ENCODE data around the gene ZNF570.

ZNF570 gene

GRCh38 chr19:37519890-37520289 lies 50.7 kb downstream of the ZNF570 start:
- H3K9ac ChIP-seq (ENCODE audit: low read length): no peak overlapping the region
- H3K4me2 ChIP-seq (ENCODE audit: low read depth, low read length, poor library complexity, severe bottlenecking): no peak overlapping the region
- no peak overlapping the region for H2AFZ ChIP-seq (ENCODE audit: low read depth, low read length, severe bottlenecking)
- H3K36me3 ChIP-seq (ENCODE audit: low read length): no peaks in the 10 kb centered on the region
- H4K20me1 ChIP-seq (ENCODE audit: low read depth, low read length): no peaks in the 10 kb centered on the region
- H3K9me3 ChIP-seq (ENCODE audit: insufficient read depth, low read length): no peaks in the 10 kb centered on the region; the same call in 1 of the 2 replicates
- H3K79me2 ChIP-seq (ENCODE audit: insufficient read depth, low read length): no peaks in the 10 kb centered on the region
- no peaks in the 10 kb centered on the region for H3K27me3 ChIP-seq (ENCODE audit: low read length)
- no peaks in the 10 kb centered on the region for H3F3A ChIP-seq (ENCODE audit: insufficient read depth)
- TF ChIP-seq EZH2phosphoT487 (conservative IDR thresholded peaks at IDR 0.05; ENCODE audit: low read length): no peak
- TF ChIP-seq, protein P1, sequence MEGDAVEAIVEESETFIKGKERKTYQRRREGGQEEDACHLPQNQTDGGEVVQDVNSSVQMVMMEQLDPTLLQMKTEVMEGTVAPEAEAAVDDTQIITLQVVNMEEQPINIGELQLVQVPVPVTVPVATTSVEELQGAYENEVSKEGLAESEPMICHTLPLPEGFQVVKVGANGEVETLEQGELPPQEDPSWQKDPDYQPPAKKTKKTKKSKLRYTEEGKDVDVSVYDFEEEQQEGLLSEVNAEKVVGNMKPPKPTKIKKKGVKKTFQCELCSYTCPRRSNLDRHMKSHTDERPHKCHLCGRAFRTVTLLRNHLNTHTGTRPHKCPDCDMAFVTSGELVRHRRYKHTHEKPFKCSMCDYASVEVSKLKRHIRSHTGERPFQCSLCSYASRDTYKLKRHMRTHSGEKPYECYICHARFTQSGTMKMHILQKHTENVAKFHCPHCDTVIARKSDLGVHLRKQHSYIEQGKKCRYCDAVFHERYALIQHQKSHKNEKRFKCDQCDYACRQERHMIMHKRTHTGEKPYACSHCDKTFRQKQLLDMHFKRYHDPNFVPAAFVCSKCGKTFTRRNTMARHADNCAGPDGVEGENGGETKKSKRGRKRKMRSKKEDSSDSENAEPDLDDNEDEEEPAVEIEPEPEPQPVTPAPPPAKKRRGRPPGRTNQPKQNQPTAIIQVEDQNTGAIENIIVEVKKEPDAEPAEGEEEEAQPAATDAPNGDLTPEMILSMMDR (IDR thresholded peaks at IDR 0.05; ENCODE audit: insufficient read depth, low read length, poor library complexity, severe bottlenecking): no peak
- no peaks in the 10 kb centered on the region for H3K9me2 ChIP-seq (replicated peaks; ENCODE audit: insufficient read depth, low read length)
- no peak overlapping the region for H3K4me3 ChIP-seq (ENCODE audit: insufficient read depth, low read length, poor library complexity, severe bottlenecking)
- H3K27ac ChIP-seq (ENCODE audit: low read depth, low read length): no peak overlapping the region

DNA sequence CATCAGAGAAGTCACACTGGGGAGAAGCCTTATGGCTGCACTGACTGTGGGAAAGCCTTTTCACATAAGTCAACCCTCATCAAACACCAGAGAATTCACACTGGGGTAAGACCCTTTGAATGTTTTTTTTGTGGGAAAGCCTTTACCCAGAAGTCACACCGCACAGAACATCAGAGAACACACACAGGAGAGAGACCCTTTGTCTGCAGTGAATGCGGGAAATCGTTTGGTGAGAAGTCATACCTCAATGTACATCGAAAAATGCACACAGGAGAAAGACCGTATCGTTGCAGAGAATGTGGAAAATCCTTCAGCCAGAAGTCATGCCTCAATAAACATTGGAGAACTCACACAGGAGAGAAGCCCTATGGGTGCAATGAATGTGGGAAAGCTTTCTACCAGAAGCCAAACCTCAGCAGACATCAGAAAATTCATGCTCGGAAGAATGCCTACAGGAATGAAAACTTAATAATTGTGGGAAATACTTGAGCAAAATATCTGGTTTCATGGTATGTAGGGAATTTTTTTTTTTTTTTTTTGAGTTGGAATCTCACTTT lies 68.3 kb downstream of the ZNF570 start:
- no peaks in the 10 kb centered on the region; the same call in 1 of the 2 replicates for H3K36me3 ChIP-seq (ENCODE audit: low read length)

More for the DNA sequence above, 68.3 kb downstream of the ZNF570 start:
- Histone ChIP-seq H3K4me3 (ENCODE audit: insufficient read depth, low read length, poor library complexity, severe bottlenecking) (no peak overlapping the region), H3K9me3 (ENCODE audit: insufficient read depth, low read length) (peaks cover 36% of the 10 kb centered on the region), H3K9ac (ENCODE audit: low read length) (no peak overlapping the region), H3K27ac (ENCODE audit: low read depth, low read length) (no peak overlapping the region), H4K20me1 (ENCODE audit: low read depth, low read length) (no peaks in the 10 kb centered on the region), H2AFZ (ENCODE audit: low read depth, low read length, severe bottlenecking) (no peak overlapping the region), H3K79me2 (ENCODE audit: insufficient read depth, low read length) (no peaks in the 10 kb centered on the region), H3K27me3 (ENCODE audit: low read length) (no peaks in the 10 kb centered on the region), H3K9me2 (replicated peaks; ENCODE audit: insufficient read depth, low read length) (no peaks in the 10 kb centered on the region), H3K4me2 (ENCODE audit: low read depth, low read length, poor library complexity, severe bottlenecking) (no peak overlapping the region), H3F3A (ENCODE audit: insufficient read depth) (no peaks in the 10 kb centered on the region)
- TF ChIP-seq, protein P1 (IDR thresholded peaks at IDR 0.05; ENCODE audit: insufficient read depth, low read length, poor library complexity, severe bottlenecking): no peak
- no peak for TF ChIP-seq EZH2phosphoT487 (conservative IDR thresholded peaks at IDR 0.05; ENCODE audit: low read length)

Data from SU-DHL-6 (cell line).